ENCODE data around the gene SLAMF9.
"Not testable (repeated sequence)": the region's sequence is repeated elsewhere in the genome, so short reads cannot be mapped to it uniquely, and the experiment has no call there.

Gene SLAMF9

DNA sequence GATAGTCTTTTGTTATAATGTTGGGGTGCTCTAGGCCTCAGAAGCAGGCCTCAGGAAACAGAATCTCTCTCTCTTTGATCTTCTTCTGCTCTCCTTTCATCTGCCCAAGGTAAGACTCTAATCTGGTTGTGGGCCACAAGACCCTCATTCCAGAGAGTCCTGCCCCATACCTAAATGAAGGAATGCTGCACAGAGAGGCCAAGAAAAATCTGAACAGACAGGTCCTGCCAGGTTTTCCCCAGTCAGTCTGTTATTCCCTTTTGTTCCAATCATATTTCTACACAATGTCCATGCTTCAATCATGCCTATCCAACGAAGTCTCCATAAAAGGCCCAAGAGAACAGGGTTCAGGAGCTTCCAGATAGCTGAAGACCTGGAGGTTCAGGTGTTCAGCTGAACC, 47.1 kb downstream of the SLAMF9 start:
- ChIA-PET POLR2A (no interaction called here), CTCF (interaction anchor here (0.8 to 9.9 kb wide), 2 partner anchors 15 to 345 kb away, joined by 3 to 75 read pairs; no protein-coding TSS in a partner anchor)
- no peak for TF ChIP-seq CTCF (IDR thresholded peaks at IDR 0.05; ENCODE audit: control extremely low read depth, extremely low read depth, low read depth, missing control alignments)
- DNase-seq (ENCODE audit: extremely low spot score): no peak

DNA sequence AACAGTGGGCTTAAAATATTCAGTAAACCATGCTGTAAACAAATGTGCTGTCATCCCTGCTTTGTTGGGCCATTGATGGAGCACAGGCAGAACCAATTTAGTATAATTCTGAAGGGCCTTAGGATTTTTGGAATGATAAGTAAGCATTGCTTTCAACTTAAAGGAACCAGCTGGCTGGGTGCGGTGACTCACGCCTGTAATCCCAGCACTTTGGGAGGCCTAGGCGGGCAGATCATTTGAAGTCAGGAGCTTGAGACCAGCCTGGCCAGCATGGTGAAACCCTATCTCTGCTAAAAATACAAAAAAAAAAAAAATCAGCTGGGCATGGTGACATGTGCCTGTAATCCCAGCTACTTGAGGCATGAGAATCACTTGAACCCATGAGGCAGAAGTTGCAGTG, 50.0 kb downstream of the SLAMF9 start:
- POLR2A ChIA-PET; DNase-seq (ENCODE audit: extremely low spot score): not testable (repeated sequence)
- CTCF ChIA-PET: interaction anchor here (1.3 to 9.9 kb wide), 2 partner anchors 12 to 20 kb away, joined by 3 to 75 read pairs; no protein-coding TSS in a partner anchor

GRCh38 chr1:159902541-159902940, 51.5 kb downstream of the SLAMF9 start:
- POLR2A ChIA-PET: no interaction called here
- DNase-seq (ENCODE audit: extremely low spot score): no peak
- no peak for TF ChIP-seq CTCF (IDR thresholded peaks at IDR 0.05; ENCODE audit: control extremely low read depth, extremely low read depth, low read depth, missing control alignments)
- CTCF ChIA-PET: interaction anchor here (1.3 to 9.9 kb wide), 2 partner anchors 10 to 20 kb away, joined by 3 to 75 read pairs; no protein-coding TSS in a partner anchor
